GOT3 (cell line): ENCODE data around the gene ARF1.

Experiments used
- DNase-seq: peaks from one replicate; lab custom pipeline; 2025; ENCODE audit warnings: mixed read lengths; lab: John Stamatoyannopoulos, UW

Gene ARF1

GRCh38 chr1:228148196-228148861 lies 65.8 kb downstream of the ARF1 start:
- no peak for DNase-seq
